Testis (tissue), 3 donors: ENCODE measurements around the gene MPRIP. TPM values are rescaled to one million over a fixed set of nuclear protein-coding genes. Genes with fewer than 3 reads are reported as not detected.

Experiments
- DNase-seq: peaks from one replicate; pipeline ENCODE4 v3.0.0-alpha.2; 2019
- H3K27ac ChIP-seq, 2 donors: fragments of 200-600 bp; sonication (generic); one replicate each; pipeline ENCODE4 v1.5.1; 2019
- H3K27me3 ChIP-seq: fragments of 200-600 bp; sonication (generic); one replicate; pipeline ENCODE4 v1.5.1; 2019
- H3K36me3 ChIP-seq: fragments of 200-600 bp; sonication (generic); one replicate; pipeline ENCODE4 v1.5.1; 2017; ENCODE audit warnings: low read depth; ENCODE audit errors: missing control alignments
- H3K4me1 ChIP-seq: fragments of 200-600 bp; sonication (generic); one replicate; pipeline ENCODE4 v1.5.1; 2019
- H3K4me3 ChIP-seq, 2 donors: fragments of 200-600 bp; sonication (generic); one replicate each; pipeline ENCODE4 v1.5.1; 2017 to 2019
- H3K9me3 ChIP-seq: fragments of 200-600 bp; sonication (generic); one replicate; pipeline ENCODE4 v1.5.1; 2017
- CTCF ChIP-seq, 3 experiments: fragments of 450-650 bp in 2 of 3; fragments of 200-600 bp in 1 of 3; sonication (generic) in 1 of 3; IDR thresholded peaks; one replicate each; pipeline ENCODE4 v1.5.1; 2016 to 2019; ENCODE audit warnings: antibody characterized with exemption in 3 of 3, mild to moderate bottlenecking in 2 of 3, moderate library complexity in 1 of 3
- POLR2A ChIP-seq: fragments of 450-650 bp; IDR thresholded peaks from one replicate; pipeline ENCODE4 v1.6.1; 2017; ENCODE audit warnings: antibody characterized with exemption, mild to moderate bottlenecking, moderate library complexity
- WGBS, 2 donors: methylation state at CpG; one replicate each; pipeline ENCODE4 v1.1.5; 2018; 5-methylcytosine and 5-hydroxymethylcytosine counted together
- intact Hi-C: fragments of 100-400 bp; cut with DNase I; formaldehyde crosslinking; loops from one replicate; pipeline ENCODE4 v1.15.1; 2023; ENCODE audit warnings: low total_unique reads
- polyA plus RNA-seq: library from polyadenylated mRNA; stranded (reverse); fragments of 350-450 nt; fragmentation: Illumina TruSeq; extraction: RNeasy Lipid Tissue Mini Kit (QIAGEN cat#74804); gene quantifications from one replicate; pipeline ENCODE4 v1.2.3, GENCODE V29; 2014; ENCODE audit warnings: low read depth, low replicate concordance; ENCODE audit not compliant: insufficient read depth
- total RNA-seq, 2 donors: library from RNA; depleted of rRNA; stranded (reverse); fragments of >200 nt; gene quantifications; one replicate each; pipeline ENCODE4 v1.2.3, GENCODE V29; 2016

Gene MPRIP
- total and polyA plus RNA-seq, 3 donors from 2014 or later: 191 to 337 (median 304) TPM

- TF ChIP-seq CTCF (IDR thresholded peaks at IDR 0.05) (no peak), POLR2A (no peak)
- no peaks in the 10 kb centered on the region for H3K27me3 ChIP-seq
- DNase-seq: no peak
Observed at GRCh38 chr17:17029938-17030337, 12.3 kb upstream of the MPRIP start.

GRCh38 chr17:17030515-17031211 lies 11.6 kb upstream of the MPRIP start:
- Histone ChIP-seq H3K36me3 (no peaks in the 10 kb centered on the region), H3K4me1 (peaks cover 12% of the 10 kb centered on the region), H3K4me3 (no peak overlapping the region), H3K9me3 (no peaks in the 10 kb centered on the region), H3K27ac (no peak overlapping the region), H3K27me3 (no peaks in the 10 kb centered on the region)
- DNase-seq: no peak
- no peak for TF ChIP-seq CTCF (IDR thresholded peaks at IDR 0.05)
- TF ChIP-seq POLR2A: no peak
- WGBS, 2 donors: 87 to 90% methylated on average over 10 to 12 of the region's 12 CpGs
- intact Hi-C loops: no loop called here

More at GRCh38 chr17:17029938-17030337, 12.3 kb upstream of the MPRIP start:
- H3K4me3 ChIP-seq: no peak overlapping the region
- no peaks in the 10 kb centered on the region for H3K9me3 ChIP-seq
- no peaks in the 10 kb centered on the region for H3K36me3 ChIP-seq
- no peak overlapping the region for H3K27ac ChIP-seq
- 86 to 87% methylated on average over 9 of the region's 9 CpGs for WGBS, 2 donors
- peaks cover 12% of the 10 kb centered on the region for H3K4me1 ChIP-seq
- intact Hi-C loops: no loop called here

- Histone ChIP-seq H3K27ac (no peak overlapping the region), H3K9me3 (no peaks in the 10 kb centered on the region), H3K36me3 (no peaks in the 10 kb centered on the region), H3K27me3 (no peaks in the 10 kb centered on the region), H3K4me3 (no peak overlapping the region), H3K4me1 (peaks cover 12% of the 10 kb centered on the region)
- TF ChIP-seq CTCF (IDR thresholded peaks at IDR 0.05): no peak
- no peak for TF ChIP-seq POLR2A
- WGBS, 2 donors: 59 to 64% methylated on average over 8 to 11 of the region's 13 CpGs
- peak; percentile 53 for DNase-seq
- intact Hi-C loops: no loop called here
Observed at GRCh38 chr17:17032131-17032692, 10.0 kb upstream of the MPRIP start.

GRCh38 chr17:17033466-17033865 lies 8.8 kb upstream of the MPRIP start:
- intact Hi-C loops: no loop called here
- Histone ChIP-seq H3K36me3 (no peaks in the 10 kb centered on the region), H3K27ac (no peak overlapping the region), H3K4me3 (no peak overlapping the region), H3K9me3 (no peaks in the 10 kb centered on the region), H3K27me3 (no peaks in the 10 kb centered on the region), H3K4me1 (peaks cover 12% of the 10 kb centered on the region)
- 69 to 78% methylated on average over 7 of the region's 7 CpGs for WGBS, 2 donors
- TF ChIP-seq POLR2A (no peak), CTCF (IDR thresholded peaks at IDR 0.05) (no peak)
- no peak for DNase-seq

- H3K4me1 ChIP-seq: peaks cover 12% of the 10 kb centered on the region
- no peaks in the 10 kb centered on the region for H3K27me3 ChIP-seq
- H3K9me3 ChIP-seq: no peaks in the 10 kb centered on the region
- H3K27ac ChIP-seq: no peak overlapping the region
- DNase-seq: no peak
- no peaks in the 10 kb centered on the region for H3K36me3 ChIP-seq
- no peak overlapping the region for H3K4me3 ChIP-seq
- no peak for TF ChIP-seq CTCF (IDR thresholded peaks at IDR 0.05)
- intact Hi-C loops: no loop called here
Observed at GRCh38 chr17:17034026-17034425, 8.2 kb upstream of the MPRIP start.
